HCT116 (cell line): ENCODE measurements around the gene GCDH. TPM values are rescaled to one million over a fixed set of nuclear protein-coding genes. Genes with fewer than 3 reads are reported as not detected.

Experiments
- ATAC-seq: fragments of 200-7000 bp; cut with Tn5 transposase; 2 replicates; pipeline ENCODE4 v1.9.1; 2020; ENCODE audit warnings: mild to moderate bottlenecking, moderate library complexity
- BruUV-seq: library from RNA; stranded (reverse); fragments of 400-500 nt; replicated peaks from 2 replicates; lab custom pipeline; 2021; lab: Mats Ljungman, UMichigan
- CTCF ChIA-PET: fragments of 300-600 bp; sonication (Branson Sonifier 250); formaldehyde crosslinking; loops from one replicate; lab custom pipeline; 2021; ENCODE audit warnings: antibody characterized with exemption; lab: Charles Lee
- POLR2A ChIA-PET: fragments of 300-600, 350-600 bp; sonication (Branson Sonifier 250); formaldehyde crosslinking; loops from one replicate; lab custom pipeline; 2021; ENCODE audit warnings: antibody characterized with exemption; lab: Charles Lee
- RAD21 ChIA-PET, 2 experiments: fragments of 300-600 bp; sonication (Branson Sonifier 250); formaldehyde crosslinking; loops; one replicate each; lab custom pipeline; 2023; ENCODE audit warnings: low total read pairs in 2 of 2; ENCODE audit not compliant: uncharacterized antibody in 2 of 2, unreplicated experiment in 2 of 2, low non-redundant PET in 1 of 2; lab: Charles Lee
- DNase-seq: peaks from one replicate; pipeline ENCODE4 v3.0.0-alpha.2; 2010; ENCODE audit warnings: low read depth, low spot score
- H2AFZ ChIP-seq: fragments of 200-600 bp; shearing (Covaris generic), sonication (generic); 2 replicates; pipeline ENCODE4 v1.6.1; 2017; ENCODE audit warnings: low read depth, mixed run types, mixed read lengths, antibody characterized with exemption, low read length; ENCODE audit not compliant: poor library complexity, severe bottlenecking
- H3K27ac ChIP-seq: 2 replicates; pipeline ENCODE4 v1.5.1; 2012; ENCODE audit warnings: low read depth, low read length
- H3K27me3 ChIP-seq: fragments of 200-600 bp; sonication (generic); 2 replicates; pipeline ENCODE4 v1.6.1; 2016; ENCODE audit warnings: mixed run types, low read length, mixed read lengths; ENCODE audit not compliant: insufficient read depth
- H3K36me3 ChIP-seq, 2 experiments: fragments of 200-500 bp in 1 of 2; fragments of 200-600 bp in 1 of 2; sonication (Bioruptor generic) in 1 of 2; sonication (generic) in 1 of 2; 2 replicates each; pipeline versions ENCODE4 v1.5.1 to v1.6.1; 2014 to 2016; ENCODE audit warnings: low read length in 2 of 2, inconsistent platforms in 1 of 2, mixed read lengths in 1 of 2, mixed run types in 1 of 2; ENCODE audit not compliant: insufficient read depth in 2 of 2, control insufficient read depth in 1 of 2
- H3K4me1 ChIP-seq, 2 experiments: fragments of 200-600 bp in 1 of 2; sonication (generic) in 1 of 2; 2 replicates each; pipeline versions ENCODE4 v1.5.1 to v1.6.1; 2012 to 2017; ENCODE audit warnings: low read length in 2 of 2, inconsistent platforms in 1 of 2, mild to moderate bottlenecking in 1 of 2, mixed read lengths in 1 of 2, mixed run types in 1 of 2, moderate library complexity in 1 of 2; ENCODE audit not compliant: insufficient read depth in 2 of 2, control insufficient read depth in 1 of 2
- H3K4me2 ChIP-seq: fragments of 200-600 bp; sonication (generic); 2 replicates; pipeline ENCODE4 v1.6.1; 2017; ENCODE audit warnings: mixed run types, low read length, mixed read lengths
- H3K4me3 ChIP-seq, 2 experiments: fragments of 200-600 bp in 1 of 2; sonication (generic) in 1 of 2; replicated peaks in 1 of 2; 2 replicates each; pipeline ENCODE4 v1.5.1; 2011 to 2016; ENCODE audit warnings: low read length in 2 of 2, control low read depth in 1 of 2, low read depth in 1 of 2, mild to moderate bottlenecking in 1 of 2, mixed read lengths in 1 of 2, mixed run types in 1 of 2
- H3K79me2 ChIP-seq: fragments of 200-600 bp; sonication (generic); 2 replicates; pipeline ENCODE4 v1.6.1; 2017; ENCODE audit warnings: mild to moderate bottlenecking, mixed run types, low read length, moderate library complexity, mixed read lengths; ENCODE audit not compliant: insufficient read depth
- H3K9ac ChIP-seq: fragments of 200-600 bp; sonication (generic); 2 replicates; pipeline ENCODE4 v1.6.1; 2016; ENCODE audit warnings: low read length, mixed read lengths
- H3K9me2 ChIP-seq: fragments of 200-600 bp; sonication (generic), shearing (Covaris generic); 2 replicates; pipeline ENCODE4 v1.6.1; 2017; ENCODE audit warnings: mixed run types, mild to moderate bottlenecking, moderate library complexity; ENCODE audit not compliant: insufficient read depth
- H3K9me3 ChIP-seq, 2 experiments: fragments of 200-500 bp in 1 of 2; fragments of 200-600 bp in 1 of 2; sonication (Bioruptor generic) in 1 of 2; sonication (generic) in 1 of 2; 2 replicates each; pipeline ENCODE4 v1.6.1; 2014 to 2017; ENCODE audit warnings: low read length in 2 of 2, mixed read lengths in 2 of 2, inconsistent platforms in 1 of 2, low read depth in 1 of 2, mild to moderate bottlenecking in 1 of 2, mixed run types in 1 of 2, moderate library complexity in 1 of 2; ENCODE audit not compliant: control insufficient read depth in 1 of 2, insufficient read depth in 1 of 2
- H4K20me1 ChIP-seq: fragments of 200-600 bp; sonication (generic), shearing (Covaris generic); 2 replicates; pipeline ENCODE4 v1.6.1; 2017; ENCODE audit warnings: mixed run types, mild to moderate bottlenecking, moderate library complexity; ENCODE audit not compliant: insufficient read depth
- CBX3 ChIP-seq: IDR thresholded peaks from 2 replicates; pipeline ENCODE4 v1.6.1; 2012; ENCODE audit warnings: low read depth
- EGR1 ChIP-seq: IDR thresholded peaks from 2 replicates; pipeline ENCODE4 v1.6.1; 2012; ENCODE audit warnings: low read depth
- ELF1 ChIP-seq: IDR thresholded peaks from 2 replicates; pipeline ENCODE4 v1.6.1; 2012; ENCODE audit warnings: low read depth, borderline replicate concordance
- EZH2 ChIP-seq: fragments of 200-600 bp; sonication (generic); IDR thresholded peaks from 2 replicates; pipeline ENCODE4 v1.6.1; 2017; ENCODE audit warnings: antibody characterized with exemption, mixed run types
- EZH2phosphoT487 ChIP-seq: fragments of 200-600 bp; IDR thresholded peaks from 2 replicates; pipeline ENCODE4 v1.6.1; 2018; ENCODE audit warnings: antibody characterized with exemption, borderline replicate concordance
- FOSL1 ChIP-seq: IDR thresholded peaks from 2 replicates; pipeline ENCODE4 v1.6.1; 2012; ENCODE audit warnings: low read depth
- JUND ChIP-seq: IDR thresholded peaks from 2 replicates; pipeline ENCODE4 v1.6.1; 2012
- MAX ChIP-seq: IDR thresholded peaks from 2 replicates; pipeline ENCODE4 v1.6.1; 2012
- RAD21 ChIP-seq: IDR thresholded peaks from 2 replicates; pipeline ENCODE4 v1.6.1; 2012; ENCODE audit warnings: low read depth, mild to moderate bottlenecking
- REST ChIP-seq: IDR thresholded peaks from 2 replicates; pipeline ENCODE4 v1.6.1; 2012; ENCODE audit warnings: low read depth
- SP1 ChIP-seq: IDR thresholded peaks from 2 replicates; pipeline ENCODE4 v1.6.1; 2012; ENCODE audit warnings: low read depth
- SRF ChIP-seq: IDR thresholded peaks from 2 replicates; pipeline ENCODE4 v1.6.1; 2012; ENCODE audit warnings: low read depth
- TCF7L2 ChIP-seq: IDR thresholded peaks from 2 replicates; pipeline ENCODE4 v1.7.0; 2011; ENCODE audit warnings: borderline replicate concordance, inconsistent platforms; ENCODE audit not compliant: insufficient read depth, insufficient read length; ENCODE audit errors: extremely low read depth
- ZBTB33 ChIP-seq: IDR thresholded peaks from 2 replicates; pipeline ENCODE4 v1.6.1; 2011; ENCODE audit warnings: mild to moderate bottlenecking, low read length, moderate library complexity; ENCODE audit not compliant: insufficient replicate concordance; ENCODE audit errors: extremely low read depth
- ZFX ChIP-seq: fragments of 450-650 bp; IDR thresholded peaks from 2 replicates; pipeline ENCODE4 v1.6.1; 2017
- ZNF274 ChIP-seq: fragments of 200-500 bp; sonication (Bioruptor generic); IDR thresholded peaks from 2 replicates; pipeline ENCODE4 v1.6.1; 2014; ENCODE audit warnings: mild to moderate bottlenecking, low read depth, low read length, inconsistent platforms
- intact Hi-C: fragments of 100-400 bp; cut with micrococcal nuclease; formaldehyde crosslinking; loops from 2 replicates; pipeline ENCODE4 v1.10.0; 2022
- total RNA-seq: library from RNA; stranded (reverse); gene quantifications from one replicate; pipeline ENCODE4 v1.2.1, GENCODE V29; 2021; ENCODE audit not compliant: unreplicated experiment

The GCDH gene
- total RNA-seq, 1 experiment from 2014 or later: 23.2 TPM

- no peak for TF ChIP-seq REST
- TF ChIP-seq EZH2phosphoT487: no peak
- TF ChIP-seq ZNF274: no peak
- no peak for TF ChIP-seq JUND
These were observed 32.0 kb downstream of the GCDH start (continued) for GRCh38 chr19:12922959-12923358.

- H4K20me1 ChIP-seq: no peaks in the 10 kb centered on the region
- no peaks in the 10 kb centered on the region for H3K9me2 ChIP-seq
- no peaks in the 10 kb centered on the region for H3K9me3 ChIP-seq
- no peak overlapping the region for H3K9ac ChIP-seq
- CTCF ChIA-PET: no interaction called here
- POLR2A ChIA-PET: no interaction called here
- no peak for DNase-seq
- BruUV-seq: no TSS peak
- H3K27me3 ChIP-seq: no peaks in the 10 kb centered on the region
- H3K4me3 ChIP-seq: no peak overlapping the region
- H3K4me1 ChIP-seq: no peaks in the 10 kb centered on the region
- peaks cover 51 to 60% of the 10 kb centered on the region in 2 experiments for H3K36me3 ChIP-seq
- H3K27ac ChIP-seq: no peak overlapping the region
- no peak overlapping the region for H2AFZ ChIP-seq
- H3K4me2 ChIP-seq: no peak overlapping the region
- H3K79me2 ChIP-seq: peaks cover 12% of the 10 kb centered on the region; the same call in 1 of the 2 replicates
- intact Hi-C loops: no loop called here
- RAD21 ChIA-PET: no interaction called here
- ATAC-seq: no peak
- TF ChIP-seq EGR1: no peak
- no peak for TF ChIP-seq MAX
- no peak for TF ChIP-seq ELF1
- no peak for TF ChIP-seq FOSL1
- TF ChIP-seq TCF7L2: no peak
- TF ChIP-seq CBX3: no peak
- TF ChIP-seq ZBTB33: no peak
- no peak for TF ChIP-seq EZH2phosphoT487
- TF ChIP-seq ZFX: no peak
- TF ChIP-seq JUND: no peak
- no peak for TF ChIP-seq REST
- TF ChIP-seq RAD21: no peak
- no peak for TF ChIP-seq SP1
- no peak for TF ChIP-seq SRF
- TF ChIP-seq EZH2: no peak
These were observed 33.8 kb downstream of the GCDH start for GRCh38 chr19:12924621-12925310.
